GM18868 (cell line): ENCODE measurements around the gene SDK1.

Experiments
- ATAC-seq: cut with Tn5 transposase; IDR thresholded peaks from one replicate; pipeline ENCODE4 v1.9.1; 2021; ENCODE audit warnings: mild to moderate bottlenecking, moderate library complexity; ENCODE audit not compliant: unreplicated experiment

SDK1 gene

DNA sequence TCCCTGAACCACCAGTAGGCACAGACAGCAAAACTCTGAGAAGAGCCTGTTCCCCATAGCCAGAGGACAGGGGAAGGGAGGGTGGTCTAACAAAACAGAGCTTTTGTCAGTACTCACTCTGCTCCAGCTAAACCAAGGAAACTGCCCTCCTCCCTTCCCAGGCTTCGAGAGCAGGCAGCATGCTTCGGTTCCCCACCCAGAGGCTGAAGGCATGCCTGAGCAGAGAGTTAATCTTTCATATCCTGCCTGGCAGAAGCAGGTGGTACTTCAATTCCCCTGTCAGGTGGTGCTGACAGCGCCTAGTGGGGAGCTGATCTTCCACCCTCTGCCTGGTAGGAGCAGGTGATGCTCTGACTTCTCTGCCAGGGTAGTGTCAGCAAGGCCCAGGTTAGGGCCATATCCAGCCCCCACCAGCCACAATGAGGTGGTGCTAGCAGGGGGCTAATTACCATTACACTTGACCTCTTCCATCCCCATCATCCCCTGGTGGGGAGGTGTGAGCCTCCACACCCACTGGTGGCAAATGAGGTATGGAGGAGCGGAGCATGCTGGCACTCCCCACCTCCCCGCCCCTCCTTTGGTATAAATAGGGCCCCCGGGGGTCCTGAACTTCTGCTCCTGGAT is 35.1 kb downstream of the SDK1 start:
- no peak for ATAC-seq

DNA sequence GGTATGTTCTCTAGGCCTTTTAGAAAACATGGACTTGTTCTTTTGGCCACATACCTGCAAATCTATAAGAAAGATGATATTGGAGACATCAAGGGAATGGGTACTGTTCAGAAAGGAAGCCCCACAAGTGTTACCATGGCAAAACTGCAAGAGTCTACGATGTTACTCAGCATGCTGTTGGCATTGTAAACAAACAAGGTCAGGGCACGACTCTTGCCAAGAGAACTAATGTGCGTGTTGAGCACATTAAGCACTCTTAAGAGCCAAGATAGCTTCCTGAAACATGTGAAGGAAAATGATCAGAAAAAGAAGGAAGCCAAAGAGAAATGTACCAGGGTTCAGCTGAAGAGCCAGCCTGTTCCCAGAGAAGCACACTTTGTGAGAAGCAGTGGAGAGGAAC is 37.1 kb downstream of the SDK1 start:
- ATAC-seq: no peak

DNA sequence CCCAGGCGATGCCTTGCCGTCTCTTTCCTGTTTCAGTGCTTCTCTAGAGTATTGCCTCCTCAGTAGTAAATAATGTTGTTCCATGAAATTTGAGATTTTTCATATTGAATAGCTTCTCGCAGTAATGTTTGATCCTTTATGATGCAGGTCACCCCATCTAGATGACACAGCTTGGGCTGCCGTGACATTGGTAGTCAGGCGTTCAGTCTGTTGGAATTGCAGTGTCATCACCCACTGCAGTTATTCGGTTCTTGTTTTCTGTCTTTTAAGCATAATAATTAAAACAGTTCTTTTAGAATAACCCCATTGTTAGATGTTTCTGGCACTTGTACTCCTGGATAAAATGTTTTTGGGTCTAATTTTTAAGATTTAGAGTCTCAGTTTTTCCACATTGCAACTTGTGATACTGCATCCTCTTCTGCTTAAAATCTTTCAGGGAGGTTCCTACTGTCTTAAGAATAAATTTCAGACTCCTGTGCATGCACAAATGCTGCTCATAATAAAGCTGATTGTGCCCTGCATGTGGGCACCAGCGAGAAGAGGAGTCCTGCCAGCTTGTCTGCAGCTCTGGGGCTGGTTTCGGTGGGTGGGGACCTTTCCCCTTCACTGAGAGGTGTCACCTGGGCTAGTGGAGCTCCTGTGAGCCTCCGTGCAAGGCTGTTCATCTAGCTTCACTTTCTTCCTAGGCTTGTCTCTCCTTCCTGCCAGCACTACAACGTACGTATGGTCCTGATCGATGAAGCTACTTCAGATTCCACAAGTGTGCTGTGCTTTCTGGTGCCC is 44.8 kb downstream of the SDK1 start:
- ATAC-seq: no peak

DNA sequence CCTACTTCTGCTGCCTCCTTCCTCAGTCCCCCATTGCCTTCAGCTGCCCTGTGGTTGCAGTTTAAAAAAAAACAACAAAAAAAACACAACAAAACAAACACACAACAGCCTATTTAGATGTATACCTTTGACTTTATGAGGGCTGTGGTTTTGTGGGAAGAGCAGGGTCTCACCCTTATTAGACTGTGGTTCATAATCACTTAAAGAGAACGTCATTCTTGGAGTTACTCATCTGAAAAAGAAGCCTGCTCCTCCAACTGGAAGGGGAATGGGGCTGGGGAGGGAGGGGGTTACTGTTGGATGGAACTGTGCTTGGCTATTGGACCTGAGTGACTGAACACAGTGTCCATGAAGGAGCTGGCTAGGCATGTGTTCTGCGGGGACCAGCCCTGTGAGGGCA is 48.1 kb downstream of the SDK1 start:
- no peak for ATAC-seq

DNA sequence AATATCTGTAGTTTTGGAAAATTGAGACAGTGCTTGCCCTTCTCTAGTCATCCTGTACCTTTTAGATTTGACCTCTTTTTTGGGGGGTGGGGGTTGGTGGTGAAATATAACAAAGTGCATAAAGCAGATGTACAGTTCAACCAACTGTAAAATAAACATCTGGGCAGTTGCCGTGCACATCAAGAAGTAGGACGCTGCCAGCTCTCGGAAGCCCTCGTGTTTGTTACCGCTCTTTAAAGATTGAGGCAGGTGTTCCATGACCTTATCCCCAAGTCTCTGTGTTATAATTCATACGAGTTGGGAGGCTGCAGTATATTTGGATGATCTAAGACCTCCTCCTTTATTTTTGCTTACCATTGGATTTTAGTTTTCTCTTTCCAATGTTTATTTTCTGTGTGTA is 55.1 kb downstream of the SDK1 start:
- ATAC-seq: no peak

DNA sequence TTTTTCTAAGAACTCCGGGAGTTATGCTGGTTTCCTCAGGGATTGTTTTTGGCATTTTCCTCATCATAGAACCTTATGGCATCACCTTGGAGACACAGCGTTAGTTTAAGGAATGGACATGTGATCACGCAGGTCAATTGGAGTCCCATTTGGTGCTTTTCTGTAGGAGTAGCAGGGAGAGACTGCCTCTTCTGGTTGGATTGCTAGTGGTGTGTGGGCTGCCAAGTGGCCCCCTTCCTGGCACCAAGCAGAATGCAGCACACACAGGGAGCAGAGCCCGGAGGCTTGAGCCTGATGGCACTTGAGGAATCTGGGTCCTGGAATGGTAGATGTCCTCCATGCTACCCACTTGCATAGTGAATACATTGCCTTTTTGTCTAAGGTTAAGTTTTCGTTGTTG is 57.9 kb downstream of the SDK1 start:
- no peak for ATAC-seq

DNA sequence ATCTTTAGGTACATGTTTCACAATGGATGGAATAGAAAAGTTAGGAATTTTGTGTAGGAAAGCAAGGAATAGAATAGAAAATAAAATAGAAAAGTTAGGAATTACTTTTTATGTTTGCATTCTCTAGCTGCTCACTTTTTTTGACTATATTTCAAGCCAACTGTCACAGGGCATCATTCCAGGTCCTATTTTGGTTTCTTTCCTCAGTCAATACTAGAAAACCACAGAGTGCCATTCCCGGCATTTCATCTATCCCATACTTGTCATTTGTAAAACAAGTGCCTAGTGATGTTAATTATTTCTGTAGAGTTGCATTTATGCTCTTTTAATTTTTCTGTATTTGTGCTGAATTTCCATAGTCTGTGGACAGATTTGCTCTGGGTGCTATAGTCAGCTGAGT is 66.2 kb downstream of the SDK1 start:
- no peak for ATAC-seq

DNA sequence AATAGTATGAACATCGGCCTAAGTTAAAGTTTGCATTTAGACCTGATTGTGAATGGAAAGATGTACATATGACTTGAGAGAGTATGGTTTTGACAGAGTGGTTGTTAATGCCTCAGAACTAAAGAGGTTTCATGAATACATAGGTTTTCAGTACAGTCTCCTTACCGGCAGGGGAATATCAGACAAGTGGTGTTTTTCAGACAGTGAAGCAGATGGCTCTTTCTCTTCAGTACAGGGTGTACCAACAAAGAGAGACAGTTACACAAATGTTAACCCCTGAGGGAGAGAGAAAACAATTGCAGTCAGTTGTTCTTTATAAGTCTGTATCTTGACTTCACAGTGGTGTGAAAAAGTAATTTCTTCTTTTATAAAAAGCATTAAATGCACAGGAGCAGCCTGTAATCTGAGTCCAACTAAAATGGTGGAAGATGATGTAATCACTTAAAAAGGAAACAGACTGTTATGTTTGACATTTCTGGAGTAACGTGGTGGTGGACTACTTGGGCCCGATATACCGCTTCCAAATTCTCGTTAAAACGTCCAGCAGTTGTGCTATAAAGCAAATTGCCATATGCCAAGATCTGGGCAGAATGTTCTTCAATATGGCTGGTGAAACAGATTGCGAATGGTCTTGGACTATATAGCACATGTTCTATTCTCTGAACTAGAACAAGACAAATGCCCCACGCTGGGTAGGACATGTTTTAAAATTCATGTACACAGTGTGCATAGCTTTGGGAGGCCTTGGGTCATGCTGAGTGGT is 69.2 kb downstream of the SDK1 start:
- no peak for ATAC-seq

DNA sequence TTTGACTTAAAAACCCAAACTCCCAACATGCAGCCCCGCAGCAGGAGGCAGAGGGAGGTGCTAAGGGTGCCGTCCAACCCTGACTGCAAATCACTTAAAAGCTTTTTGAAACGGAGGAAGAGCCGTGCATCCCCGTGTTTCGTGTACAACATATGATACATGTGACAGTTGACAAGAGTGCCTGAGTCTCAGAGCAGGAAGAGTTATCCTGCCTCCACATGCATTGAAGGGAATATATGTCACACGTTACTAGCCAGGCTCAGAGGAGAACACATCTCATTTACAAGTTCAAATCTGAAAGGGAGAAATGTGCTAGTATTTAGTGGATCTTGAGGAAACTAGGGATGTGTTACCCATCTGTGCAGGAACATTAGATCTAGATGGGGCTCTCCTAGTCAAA is 69.9 kb downstream of the SDK1 start:
- ATAC-seq: no peak

DNA sequence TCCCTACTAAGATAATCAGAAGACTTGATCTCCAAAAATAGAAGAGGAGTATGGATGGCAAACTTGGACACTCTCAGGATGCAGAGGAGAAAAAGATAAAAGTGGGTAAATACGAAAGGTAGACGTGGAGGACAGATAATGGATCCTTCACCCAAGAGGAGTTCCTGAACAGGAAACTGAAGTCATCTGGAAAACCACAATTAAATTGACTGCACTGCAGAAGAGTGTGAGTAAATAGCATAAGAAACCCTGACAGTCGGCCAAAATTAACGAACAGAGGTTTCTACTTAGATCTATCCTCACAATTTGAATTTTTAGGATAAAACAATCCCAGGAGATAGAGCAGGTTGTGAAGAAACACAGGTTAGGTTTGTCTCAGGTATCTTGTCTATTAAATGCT is 70.5 kb downstream of the SDK1 start:
- ATAC-seq: no peak

DNA sequence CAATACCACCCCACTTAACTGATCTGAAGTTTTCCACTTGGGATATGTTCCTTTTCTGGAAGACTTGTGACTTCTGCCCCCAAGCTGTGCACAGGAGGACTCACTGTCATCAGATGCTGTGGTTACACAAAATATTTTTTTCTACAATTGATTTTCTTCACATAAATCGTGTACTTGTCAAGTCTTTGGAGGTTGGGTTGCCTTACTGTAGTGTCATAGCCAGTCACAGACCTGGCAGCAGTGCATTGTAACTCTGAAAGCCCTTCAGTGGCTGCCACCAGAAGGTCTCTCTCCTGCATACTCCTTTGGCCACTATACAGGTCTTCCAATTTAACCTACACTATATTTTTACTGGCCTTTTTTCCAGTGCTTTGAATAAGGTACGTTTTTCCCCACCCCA is 73.2 kb downstream of the SDK1 start:
- no peak for ATAC-seq

DNA sequence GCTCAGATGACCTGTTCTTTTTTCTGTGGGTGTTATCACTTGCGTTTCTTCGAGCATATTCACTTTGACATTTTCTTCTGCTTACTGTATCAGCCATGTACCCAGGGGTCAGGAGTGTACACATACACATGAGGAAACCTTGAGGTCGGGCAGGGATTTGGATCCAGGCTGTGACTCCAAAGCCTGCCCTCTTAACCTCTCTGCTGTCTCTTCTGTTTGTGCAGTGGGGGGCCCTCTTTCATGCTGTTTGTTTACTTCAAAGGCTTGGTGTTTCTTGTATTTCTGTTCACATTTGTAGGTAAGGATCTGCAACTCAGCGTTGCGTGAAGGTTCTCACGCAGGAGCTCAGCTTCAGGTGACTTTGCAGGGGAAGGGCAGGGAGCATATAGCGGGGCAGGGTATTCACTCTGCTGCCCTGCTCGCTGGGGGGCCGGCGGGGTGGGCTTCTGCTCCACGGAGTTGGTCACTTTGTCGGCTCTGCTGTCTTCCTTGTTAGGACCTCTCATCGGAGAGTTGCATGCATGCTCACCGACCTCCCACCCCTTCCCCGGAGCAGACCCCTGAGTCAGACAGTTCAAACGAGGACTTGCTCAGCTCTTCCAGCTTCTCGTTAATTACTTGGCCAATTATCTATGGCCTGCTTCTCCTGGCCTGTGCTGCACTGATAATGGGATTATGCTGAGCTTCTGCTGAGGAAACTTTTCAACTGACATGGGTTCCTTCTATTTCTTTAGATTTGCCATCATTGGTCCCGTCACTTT is 77.5 kb downstream of the SDK1 start:
- ATAC-seq: no peak

DNA sequence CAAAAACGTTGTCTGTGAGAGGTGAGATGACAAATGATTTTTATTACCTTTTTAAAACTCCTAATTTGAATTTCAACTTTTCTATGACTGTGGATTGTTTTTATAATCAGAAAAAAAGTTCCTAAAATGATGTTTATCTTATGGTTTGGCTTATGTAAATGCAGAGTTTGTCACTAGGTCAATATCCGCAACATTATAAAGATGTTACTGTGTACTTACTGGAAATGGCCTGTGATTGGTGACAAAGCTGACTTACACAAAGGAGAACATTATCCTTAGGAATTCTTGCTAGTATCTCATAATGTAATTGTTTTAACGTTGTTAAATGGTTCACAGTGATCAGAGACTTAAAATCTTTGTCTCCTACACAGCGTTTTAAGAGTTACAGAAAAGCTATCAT is 79.0 kb downstream of the SDK1 start:
- ATAC-seq: no peak

DNA sequence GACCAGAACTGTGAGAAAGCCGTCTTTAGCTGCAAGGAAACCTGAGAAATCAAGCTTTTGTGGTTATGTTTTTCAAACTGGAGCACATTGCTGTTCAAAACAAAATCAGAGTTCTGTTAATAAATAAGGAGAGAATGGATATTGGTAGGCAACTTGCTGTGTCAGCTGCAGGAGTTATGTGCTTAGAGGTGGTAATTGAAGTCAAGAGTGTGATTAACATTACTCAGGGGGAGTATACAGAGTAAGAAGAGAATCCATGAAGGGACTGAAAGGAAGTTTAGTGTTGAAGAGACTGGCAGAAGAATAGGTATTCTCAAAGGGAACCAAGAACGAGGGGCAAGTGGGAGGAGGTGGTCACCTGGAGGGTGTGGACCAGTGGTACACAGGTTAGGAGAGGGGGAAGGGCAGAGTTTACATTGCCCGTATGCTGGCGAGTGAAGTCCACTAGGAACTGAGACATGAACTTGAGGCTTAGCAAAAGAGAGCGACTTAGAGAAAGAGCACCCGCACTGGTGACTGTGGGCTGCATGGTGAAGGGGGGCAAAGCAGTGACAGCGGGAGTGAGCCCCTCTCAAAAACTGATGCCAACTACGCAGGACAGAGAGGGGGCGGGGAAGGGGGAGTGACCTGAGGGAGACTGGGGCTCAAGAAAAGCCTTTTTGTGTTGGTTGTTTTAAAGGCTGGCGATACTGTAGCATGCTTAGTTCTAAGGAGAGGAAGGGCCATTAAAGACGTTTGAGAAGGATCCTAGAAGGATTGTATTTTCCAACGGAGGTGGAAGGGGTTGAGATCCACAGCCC is 80.0 kb downstream of the SDK1 start:
- no peak for ATAC-seq

DNA sequence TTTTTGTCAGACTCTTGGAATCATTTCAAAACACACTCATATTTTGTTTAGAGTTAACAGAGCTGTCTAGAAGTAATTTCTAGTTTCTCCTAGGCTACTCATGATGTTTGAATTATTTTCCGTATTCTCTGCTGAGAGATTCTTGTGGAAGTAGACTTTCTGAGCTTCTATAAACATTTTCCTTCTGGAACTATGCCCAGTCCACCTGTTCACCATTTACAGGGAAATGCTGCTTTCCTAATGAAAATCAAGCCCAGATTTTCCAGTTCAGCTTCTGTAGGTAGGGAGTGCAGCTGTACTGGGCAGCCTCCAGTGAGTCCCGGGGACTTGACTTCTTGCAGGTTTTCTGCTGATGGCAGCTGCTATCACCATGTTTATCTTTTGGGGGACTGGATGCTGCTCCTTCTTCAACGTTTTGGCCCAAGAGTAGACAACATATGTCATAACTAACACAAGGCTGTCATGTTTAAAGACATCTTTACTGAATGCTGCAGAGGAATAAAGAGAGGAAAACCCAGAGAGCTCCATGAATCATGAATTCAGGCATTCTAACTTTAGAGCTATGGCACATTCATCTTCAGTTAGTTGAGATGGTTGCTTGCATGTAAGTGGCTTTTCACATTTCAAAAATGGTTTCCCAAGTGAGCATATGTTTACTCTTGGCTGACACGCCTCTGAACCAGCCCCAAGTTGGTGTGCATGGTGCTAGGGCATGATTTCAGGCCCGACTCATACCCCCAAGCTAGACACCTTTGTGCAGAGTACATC is 85.6 kb downstream of the SDK1 start:
- ATAC-seq: no peak

DNA sequence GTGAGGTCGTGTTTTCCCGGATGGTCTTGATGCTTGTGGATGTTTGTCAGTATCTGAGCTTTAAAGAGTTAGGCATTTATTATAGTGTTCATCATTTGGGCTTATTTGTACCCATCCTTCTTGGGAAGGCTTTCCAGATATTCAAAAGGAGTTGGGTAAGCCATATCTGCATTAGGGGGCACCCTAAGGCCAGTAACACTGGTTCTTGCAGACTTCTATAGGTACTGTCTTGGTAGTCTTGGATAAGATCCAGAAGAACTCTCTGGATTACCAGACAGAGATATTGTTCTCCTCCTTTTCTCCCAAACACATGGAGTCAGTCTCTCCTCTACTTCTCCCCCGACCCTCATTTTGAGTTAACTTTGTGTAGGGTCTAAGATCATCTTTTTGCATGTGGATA is 92.8 kb downstream of the SDK1 start:
- no peak for ATAC-seq

DNA sequence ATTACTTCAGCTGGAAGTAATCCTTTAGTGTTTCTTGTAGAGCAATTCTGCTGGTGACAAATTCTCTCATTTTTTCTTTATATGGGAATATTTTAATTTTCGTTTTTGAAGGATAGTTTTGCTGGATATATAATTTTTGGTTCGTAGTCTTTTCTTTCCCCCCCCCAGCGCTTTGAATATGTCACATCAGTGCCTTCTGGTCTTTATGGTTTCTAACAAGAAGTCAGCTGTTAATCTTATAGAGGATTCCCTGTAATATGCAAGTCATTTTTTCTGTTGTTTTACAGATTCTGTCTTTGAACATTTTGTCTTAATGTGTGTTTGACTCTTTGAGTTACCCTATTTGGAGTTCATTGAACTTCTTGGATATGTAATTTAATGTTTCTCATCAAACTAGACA is 96.3 kb downstream of the SDK1 start:
- ATAC-seq: no peak

DNA sequence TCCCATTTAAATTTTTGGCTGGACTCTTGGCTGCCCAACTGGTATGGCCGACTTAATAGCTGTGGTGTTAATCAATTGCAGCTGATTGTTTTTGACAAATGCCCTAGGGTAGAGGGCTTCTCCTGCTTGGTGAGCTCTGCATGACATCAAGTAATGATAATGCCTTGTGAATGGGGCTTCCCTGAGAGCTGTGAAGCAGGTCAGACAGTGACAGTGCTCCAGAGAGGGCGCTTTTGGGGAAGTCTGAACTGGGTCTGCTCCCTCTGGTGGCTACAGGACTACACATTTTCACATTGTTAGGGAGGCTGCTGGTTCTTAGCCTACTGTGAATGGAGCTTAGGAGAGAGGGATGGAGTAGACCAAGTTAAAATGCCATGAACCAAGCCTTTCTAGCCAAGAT is 98.8 kb downstream of the SDK1 start:
- no peak for ATAC-seq

DNA sequence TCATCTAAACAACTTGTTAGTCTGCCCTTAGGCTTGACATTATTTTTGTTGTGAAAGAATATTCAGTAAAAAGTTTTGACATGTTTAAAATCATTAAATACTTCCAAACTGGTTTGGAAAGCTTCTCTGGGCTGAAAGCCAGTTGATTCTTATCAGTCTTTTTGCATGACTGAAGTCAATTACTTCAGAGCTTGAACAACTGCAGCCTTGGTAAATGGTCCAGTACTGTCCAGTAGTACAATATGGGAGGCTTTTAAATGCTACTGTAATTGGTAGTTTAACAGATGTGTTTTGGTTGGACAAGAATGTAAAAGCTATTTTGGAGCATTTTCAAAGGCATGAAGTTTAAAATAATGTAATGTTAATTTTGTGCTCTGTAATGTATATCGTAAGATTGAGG is 103.4 kb downstream of the SDK1 start:
- ATAC-seq: no peak
